HG03520 (cell line): Measurements from ENCODE around the gene FAM118B.
"Not testable (repeated sequence)": the region's sequence is repeated elsewhere in the genome, so short reads cannot be mapped to it uniquely, and the experiment has no call there.

ENCODE experiments used
- ATAC-seq: cut with Tn5 transposase; IDR thresholded peaks from one replicate; pipeline ENCODE4 v1.9.1; 2021; ENCODE audit warnings: mild to moderate bottlenecking, moderate library complexity; ENCODE audit not compliant: unreplicated experiment

FAM118B gene

GRCh38 chr11:126308771-126309170, 97.2 kb downstream of the FAM118B start:
- not testable (repeated sequence) for ATAC-seq

- ATAC-seq, result peak; percentile 42
Measured at GRCh38 chr11:126310200-126310991, 98.8 kb downstream of the FAM118B start.

DNA sequence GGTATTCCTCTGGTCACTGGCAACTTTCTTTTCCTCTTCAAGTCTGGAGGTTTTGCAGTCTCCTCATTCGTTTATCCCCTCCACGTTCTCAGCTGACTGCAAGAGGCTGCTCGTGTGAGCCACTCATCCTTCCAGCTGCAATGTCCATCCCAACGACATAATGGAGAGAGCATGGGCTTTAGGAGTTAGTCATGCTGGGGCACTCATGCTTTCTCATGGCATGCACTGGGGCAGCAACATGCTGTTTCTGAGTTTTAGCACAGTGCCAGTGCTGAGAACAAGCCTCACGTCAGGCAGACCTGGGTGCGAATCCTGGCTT, 99.4 kb downstream of the FAM118B start:
- no peak for ATAC-seq

GRCh38 chr11:126311401-126312291, 100.1 kb downstream of the FAM118B start:
- peak; percentile 60 for ATAC-seq
